Activated CD4-positive, alpha-beta T cell treated with anti-CD3 and anti-CD28 coated beads, Interleukin-2, amount 10 ng/mL, durations not matched to agents 7 days and 5 days (primary cell): Measurements from ENCODE around the gene F9. TPM values are rescaled to one million over a fixed set of nuclear protein-coding genes. Genes with fewer than 3 reads are reported as not detected.

Experiments used
- CTCF ChIA-PET: fragments of 350-600 bp; sonication (Branson Sonifier 250); formaldehyde crosslinking; loops from one replicate; lab custom pipeline; 2021; ENCODE audit warnings: antibody characterized with exemption; lab: Charles Lee
- POLR2A ChIA-PET: fragments of 350-600 bp; sonication (Branson Sonifier 250); formaldehyde crosslinking; loops from one replicate; lab custom pipeline; 2021; ENCODE audit warnings: antibody characterized with exemption; lab: Charles Lee
- DNase-seq: peaks from one replicate; pipeline ENCODE4 v3.0.0-alpha.2; 2020
- H3K27ac Mint-ChIP-seq: one replicate; pipeline ENCODE4 v1.8.0; 2021; ENCODE audit warnings: mild to moderate bottlenecking, moderate library complexity, mixed read lengths
- H3K27me3 Mint-ChIP-seq: one replicate; pipeline ENCODE4 v1.8.0; 2021; ENCODE audit warnings: mixed read lengths
- H3K36me3 Mint-ChIP-seq: one replicate; pipeline ENCODE4 v1.8.0; 2021; ENCODE audit warnings: low read depth, mixed read lengths
- H3K4me1 Mint-ChIP-seq: one replicate; pipeline ENCODE4 v1.8.0; 2021; ENCODE audit warnings: mixed read lengths
- H3K4me3 Mint-ChIP-seq: one replicate; pipeline ENCODE4 v1.8.0; 2021; ENCODE audit warnings: mild to moderate bottlenecking, moderate library complexity, mixed read lengths
- H3K9me3 Mint-ChIP-seq: one replicate; pipeline ENCODE4 v1.8.0; 2021; ENCODE audit warnings: mixed read lengths
- total RNA-seq, 2 experiments: library from RNA; stranded (reverse); gene quantifications; one replicate each; pipeline ENCODE4 v1.2.3, GENCODE V29; 2021

Gene F9
- total RNA-seq, 2 experiments from 2014 or later = not detected

GRCh38 chrX:139554376-139554775, 23.8 kb downstream of the F9 start:
- DNase-seq = no peak
- Mint-ChIP-seq H3K36me3 (no peaks in the 10 kb centered on the region), H3K4me1 (peaks cover 7% of the 10 kb centered on the region), H3K27me3 (peaks cover 2% of the 10 kb centered on the region), H3K27ac (no peak overlapping the region), H3K9me3 (no peaks in the 10 kb centered on the region), H3K4me3 (no peak overlapping the region)
- POLR2A ChIA-PET = no interaction called here
- CTCF ChIA-PET = no interaction called here

GRCh38 chrX:139554991-139555675, 24.6 kb downstream of the F9 start:
- CTCF ChIA-PET = no interaction called here
- peaks cover 2% of the 10 kb centered on the region for H3K27me3 Mint-ChIP-seq
- POLR2A ChIA-PET = no interaction called here
- no peak overlapping the region for H3K27ac Mint-ChIP-seq
- DNase-seq = no peak
- peaks cover 7% of the 10 kb centered on the region for H3K4me1 Mint-ChIP-seq
- H3K9me3 Mint-ChIP-seq = no peaks in the 10 kb centered on the region
- no peaks in the 10 kb centered on the region for H3K36me3 Mint-ChIP-seq
- no peak overlapping the region for H3K4me3 Mint-ChIP-seq

- H3K27me3 Mint-ChIP-seq = no peaks in the 10 kb centered on the region
- peak; percentile 30 for DNase-seq
These were observed 29.0 kb downstream of the F9 start for GRCh38 chrX:139559383-139560042.

GRCh38 chrX:139560221-139560620, 29.7 kb downstream of the F9 start:
- ChIA-PET CTCF (no interaction called here), POLR2A (no interaction called here)
- no peaks in the 10 kb centered on the region for H3K36me3 Mint-ChIP-seq
- H3K27ac Mint-ChIP-seq = no peak overlapping the region
- no peaks in the 10 kb centered on the region for H3K27me3 Mint-ChIP-seq
- DNase-seq = no peak
- H3K9me3 Mint-ChIP-seq = no peaks in the 10 kb centered on the region
- no peak overlapping the region for H3K4me3 Mint-ChIP-seq
- no peaks in the 10 kb centered on the region for H3K4me1 Mint-ChIP-seq

More at GRCh38 chrX:139559383-139560042, 29.0 kb downstream of the F9 start:
- Mint-ChIP-seq H3K4me1 (peaks cover 2% of the 10 kb centered on the region), H3K27ac (no peak overlapping the region), H3K9me3 (no peaks in the 10 kb centered on the region), H3K36me3 (no peaks in the 10 kb centered on the region), H3K4me3 (no peak overlapping the region)
- POLR2A ChIA-PET = no interaction called here
- CTCF ChIA-PET = no interaction called here

GRCh38 chrX:139563251-139563650, 32.7 kb downstream of the F9 start:
- H3K4me3 Mint-ChIP-seq = no peak overlapping the region
- CTCF ChIA-PET = no interaction called here
- POLR2A ChIA-PET = no interaction called here

GRCh38 chrX:139566981-139567380, 36.4 kb downstream of the F9 start:
- ChIA-PET CTCF (no interaction called here), POLR2A (no interaction called here)
- Mint-ChIP-seq H3K36me3 (no peaks in the 10 kb centered on the region), H3K27me3 (no peaks in the 10 kb centered on the region), H3K9me3 (no peaks in the 10 kb centered on the region), H3K4me1 (no peaks in the 10 kb centered on the region), H3K4me3 (no peak overlapping the region), H3K27ac (no peak overlapping the region)
- no peak for DNase-seq

More at GRCh38 chrX:139563251-139563650, 32.7 kb downstream of the F9 start:
- Mint-ChIP-seq H3K36me3 (no peaks in the 10 kb centered on the region), H3K27me3 (no peaks in the 10 kb centered on the region), H3K4me1 (no peaks in the 10 kb centered on the region), H3K9me3 (no peaks in the 10 kb centered on the region), H3K27ac (no peak overlapping the region)
- no peak for DNase-seq

- H3K27ac Mint-ChIP-seq = no peak overlapping the region
- no peaks in the 10 kb centered on the region for H3K4me1 Mint-ChIP-seq
- H3K4me3 Mint-ChIP-seq = no peak overlapping the region
- no peaks in the 10 kb centered on the region for H3K9me3 Mint-ChIP-seq
- no peak for DNase-seq
- no peaks in the 10 kb centered on the region for H3K36me3 Mint-ChIP-seq
- CTCF ChIA-PET = no interaction called here
- POLR2A ChIA-PET = no interaction called here
- no peaks in the 10 kb centered on the region for H3K27me3 Mint-ChIP-seq
These were observed 50.5 kb downstream of the F9 start for GRCh38 chrX:139581068-139581467.

- no peak overlapping the region for H3K4me3 Mint-ChIP-seq
These were observed 55.1 kb downstream of the F9 start for GRCh38 chrX:139585613-139586012.

GRCh38 chrX:139596068-139596467, 65.5 kb downstream of the F9 start:
- no peaks in the 10 kb centered on the region for H3K27me3 Mint-ChIP-seq
- no peaks in the 10 kb centered on the region for H3K4me1 Mint-ChIP-seq
- no peak overlapping the region for H3K4me3 Mint-ChIP-seq

More at GRCh38 chrX:139585613-139586012, 55.1 kb downstream of the F9 start:
- ChIA-PET POLR2A (no interaction called here), CTCF (no interaction called here)
- no peaks in the 10 kb centered on the region for H3K9me3 Mint-ChIP-seq
- no peaks in the 10 kb centered on the region for H3K27me3 Mint-ChIP-seq
- no peak overlapping the region for H3K27ac Mint-ChIP-seq
- H3K4me1 Mint-ChIP-seq = no peaks in the 10 kb centered on the region
- no peak for DNase-seq
- H3K36me3 Mint-ChIP-seq = no peaks in the 10 kb centered on the region

GRCh38 chrX:139600105-139600504, 69.6 kb downstream of the F9 start:
- ChIA-PET CTCF (no interaction called here), POLR2A (no interaction called here)
- Mint-ChIP-seq H3K9me3 (no peaks in the 10 kb centered on the region), H3K4me3 (no peak overlapping the region), H3K27ac (no peak overlapping the region), H3K4me1 (no peaks in the 10 kb centered on the region), H3K27me3 (no peaks in the 10 kb centered on the region), H3K36me3 (no peaks in the 10 kb centered on the region)
- DNase-seq = no peak

More at GRCh38 chrX:139596068-139596467, 65.5 kb downstream of the F9 start:
- Mint-ChIP-seq H3K36me3 (no peaks in the 10 kb centered on the region), H3K9me3 (no peaks in the 10 kb centered on the region), H3K27ac (no peak overlapping the region)
- ChIA-PET CTCF (no interaction called here), POLR2A (no interaction called here)
- DNase-seq = no peak

Other genes starting within 250 kb of the F9 start
- under 1 TPM; 0.48 to 0.67 TPM for gene MCF2, start 177.4 kb downstream of the F9 start, total RNA-seq